SJSA1 (cell line): ENCODE results near the gene RUNX3. TPM values are rescaled to one million over a fixed set of nuclear protein-coding genes. Genes with fewer than 3 reads are reported as not detected.

Experiments used
- DNase-seq, 2 experiments: peaks; one replicate each; pipeline ENCODE4 v3.0.0-alpha.2; 2015 to 2020; ENCODE audit warnings: low spot score in 2 of 2, low read depth in 1 of 2
- H3K27ac ChIP-seq: fragments of 250-450 bp; sonication (Bioruptor Pico); 2 replicates; pipeline ENCODE4 v1.5.1; 2020; ENCODE audit warnings: mild to moderate bottlenecking, moderate library complexity
- H3K27me3 ChIP-seq: fragments of 250-450 bp; sonication (Bioruptor Pico); replicated peaks from 2 replicates; pipeline ENCODE4 v1.5.1; 2020; ENCODE audit warnings: mild to moderate bottlenecking, moderate library complexity
- H3K36me3 ChIP-seq: fragments of 250-450 bp; sonication (Bioruptor Pico); 2 replicates; pipeline ENCODE4 v1.5.1; 2020; ENCODE audit warnings: mild to moderate bottlenecking
- H3K4me1 ChIP-seq: fragments of 250-450 bp; sonication (Bioruptor Pico); replicated peaks from 2 replicates; pipeline ENCODE4 v1.6.1; 2021; ENCODE audit warnings: mild to moderate bottlenecking
- H3K4me3 ChIP-seq: fragments of 250-450 bp; sonication (Bioruptor Pico); 2 replicates; pipeline ENCODE4 v1.5.1; 2020; ENCODE audit warnings: mild to moderate bottlenecking
- H3K9me3 ChIP-seq: fragments of 250-450 bp; sonication (Bioruptor Pico); replicated peaks from 2 replicates; pipeline ENCODE4 v1.5.1; 2020; ENCODE audit warnings: mild to moderate bottlenecking
- total RNA-seq: library from RNA; depleted of rRNA; stranded (reverse); fragments of >200 nt; shearing (Covaris generic); gene quantifications from 2 replicates; pipeline ENCODE4 v1.2.3, GENCODE V29; 2014; rRNA removed

RUNX3 gene
- total RNA-seq, 1 experiment from 2014 or later: 8.8 TPM

DNA sequence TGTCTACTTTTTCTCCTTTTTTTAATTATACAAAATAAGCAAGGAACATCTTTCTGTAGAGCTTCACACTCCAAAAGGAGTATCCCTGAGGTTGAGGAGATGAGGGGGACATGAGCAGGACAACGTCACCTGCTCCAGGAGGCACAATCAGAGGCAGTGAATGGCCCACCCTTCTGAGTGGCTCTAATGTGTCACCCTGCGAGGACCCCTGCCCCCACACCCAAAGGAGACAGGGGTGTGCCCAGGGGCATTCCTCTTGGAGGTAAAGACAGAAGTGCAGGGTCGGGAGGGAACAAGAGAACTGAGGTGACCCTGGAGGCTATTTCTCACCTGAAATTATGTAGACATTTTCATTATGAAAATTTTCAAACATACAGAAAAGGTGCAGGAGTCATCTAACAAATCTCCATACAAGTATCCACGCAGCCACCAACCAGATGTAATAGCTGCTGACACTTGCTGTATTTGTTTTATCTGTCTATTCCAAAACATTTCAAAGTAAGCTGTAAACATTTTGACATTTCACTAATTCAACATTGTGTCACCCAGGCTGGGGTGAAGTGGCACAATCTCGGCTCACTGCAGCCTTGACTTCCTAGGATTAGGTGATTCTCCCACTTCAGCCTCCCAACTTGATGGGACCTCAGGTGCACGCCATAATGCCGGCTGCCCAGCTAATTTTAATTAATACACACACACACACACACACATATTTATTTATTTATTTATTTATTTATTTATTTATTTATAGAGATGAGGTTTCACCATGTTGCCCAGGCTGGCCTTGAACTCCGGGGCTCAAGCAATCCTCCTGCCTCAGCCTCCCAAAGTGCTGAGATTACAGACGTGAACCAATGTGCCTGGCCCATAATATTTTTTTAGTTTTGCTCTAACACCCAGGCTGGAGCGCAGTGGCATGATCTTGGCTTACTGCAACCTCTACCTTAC lies 70.7 kb downstream of the RUNX3 start:
- Histone ChIP-seq H3K27me3 (no peaks in the 10 kb centered on the region), H3K9me3 (no peaks in the 10 kb centered on the region), H3K27ac (no peak overlapping the region), H3K36me3 (no peaks in the 10 kb centered on the region), H3K4me3 (no peak overlapping the region), H3K4me1 (peaks cover 9% of the 10 kb centered on the region; the same call in 1 of the 2 replicates)
- DNase-seq: no peak

GRCh38 chr1:24858277-24858676 lies 71.8 kb downstream of the RUNX3 start:
- Histone ChIP-seq H3K36me3 (no peaks in the 10 kb centered on the region), H3K4me3 (no peak overlapping the region), H3K27me3 (no peaks in the 10 kb centered on the region), H3K4me1 (peaks cover 5% of the 10 kb centered on the region; the same call in 1 of the 2 replicates), H3K9me3 (no peaks in the 10 kb centered on the region), H3K27ac (no peak overlapping the region)
- no peak for DNase-seq

DNA sequence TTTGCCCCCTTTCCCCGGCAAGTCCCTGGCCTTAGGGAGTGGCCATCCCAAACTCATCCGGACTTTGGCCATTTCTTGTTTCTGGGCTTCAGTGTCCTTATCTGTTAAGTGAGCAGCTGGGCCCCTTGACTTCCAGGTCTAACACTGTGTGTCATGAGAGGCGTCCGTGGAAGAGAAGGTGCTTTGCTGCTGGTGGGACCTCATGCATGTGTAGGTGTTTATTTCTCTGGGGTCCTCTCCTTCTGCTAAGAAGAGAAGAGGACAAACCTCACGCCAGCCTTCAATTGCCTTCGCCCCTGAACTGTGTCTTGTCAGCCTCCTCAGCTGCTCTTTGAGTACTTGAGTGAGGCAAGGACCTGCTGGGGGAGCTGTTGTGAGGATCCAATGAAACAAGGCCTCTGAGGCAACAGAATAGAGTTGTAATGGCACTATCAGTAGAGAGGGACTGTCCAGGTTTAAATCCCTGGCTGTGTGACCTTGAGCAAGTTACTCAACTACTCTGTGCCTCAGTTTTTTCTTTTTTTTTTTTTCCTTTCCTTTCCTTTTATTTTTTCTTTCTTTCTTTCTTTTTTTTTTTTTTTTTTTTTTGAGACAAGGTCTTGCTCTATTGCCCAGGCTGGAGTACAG lies 72.5 kb downstream of the RUNX3 start:
- H3K27ac ChIP-seq: no peak overlapping the region
- no peak for DNase-seq
- H3K9me3 ChIP-seq: no peaks in the 10 kb centered on the region
- no peaks in the 10 kb centered on the region for H3K36me3 ChIP-seq
- H3K27me3 ChIP-seq: no peaks in the 10 kb centered on the region
- peaks cover 4% of the 10 kb centered on the region; the same call in 1 of the 2 replicates for H3K4me1 ChIP-seq
- H3K4me3 ChIP-seq: no peak overlapping the region

DNA sequence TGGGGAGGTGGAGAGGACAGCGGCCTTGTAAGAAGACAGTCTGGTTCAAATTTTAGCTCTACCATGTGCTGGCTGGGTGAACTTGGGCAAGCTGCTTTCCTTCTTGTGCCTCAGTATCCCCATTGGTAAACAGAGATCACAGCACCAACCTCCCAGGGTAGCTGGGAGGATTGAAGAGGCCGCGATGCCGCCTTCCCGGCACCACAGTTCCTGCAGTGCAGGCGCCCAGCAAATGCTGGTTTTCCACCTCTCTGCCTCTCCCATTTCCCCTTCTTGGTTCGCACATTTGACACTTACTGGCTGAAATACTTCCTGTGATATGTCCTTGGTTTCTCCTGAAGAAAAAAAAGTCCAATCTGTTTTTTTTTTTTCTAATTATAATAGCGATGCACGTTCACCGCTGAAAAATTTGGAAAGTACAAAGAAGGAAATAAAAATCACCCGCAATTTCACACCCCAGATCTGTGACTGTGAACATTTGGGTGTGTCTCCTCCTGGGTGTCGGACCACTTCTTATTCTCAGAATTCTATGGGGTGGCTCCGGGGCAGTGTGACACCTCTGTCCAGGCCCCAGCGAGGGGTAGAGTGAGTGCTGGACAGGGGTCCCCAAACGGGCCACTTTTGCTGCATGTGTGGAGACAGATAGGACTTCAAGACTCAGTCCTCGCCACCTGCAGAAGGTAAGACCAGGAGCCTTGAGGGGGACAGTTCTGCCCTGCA lies 73.1 kb downstream of the RUNX3 start:
- Histone ChIP-seq H3K9me3 (no peaks in the 10 kb centered on the region), H3K27me3 (no peaks in the 10 kb centered on the region), H3K4me1 (no peaks in the 10 kb centered on the region), H3K36me3 (no peaks in the 10 kb centered on the region), H3K4me3 (no peak overlapping the region), H3K27ac (no peak overlapping the region)
- no peak for DNase-seq

GRCh38 chr1:24855474-24855873 lies 74.6 kb downstream of the RUNX3 start:
- Histone ChIP-seq H3K27me3 (no peaks in the 10 kb centered on the region), H3K4me1 (no peaks in the 10 kb centered on the region; the same call in 1 of the 2 replicates), H3K27ac (no peak overlapping the region), H3K36me3 (no peaks in the 10 kb centered on the region), H3K9me3 (no peaks in the 10 kb centered on the region), H3K4me3 (no peak overlapping the region)
- no peak for DNase-seq

DNA sequence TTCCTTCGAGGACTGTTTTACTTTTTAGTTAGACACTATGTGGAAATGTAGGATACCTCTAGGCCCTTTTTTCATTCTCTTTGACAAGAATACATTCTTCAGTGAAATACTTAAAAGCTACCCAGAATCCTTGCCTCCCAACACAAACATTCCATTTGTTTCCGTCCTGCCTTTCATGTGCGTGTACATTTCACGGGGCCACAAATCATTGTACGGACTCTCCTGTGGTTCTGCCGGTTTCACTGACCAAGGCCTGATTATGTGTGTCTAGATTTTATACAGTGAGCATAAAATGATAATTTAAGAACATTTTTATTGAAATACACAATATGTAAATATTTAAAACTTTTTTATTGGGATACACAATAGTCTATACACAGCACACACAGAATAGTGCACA lies 76.4 kb downstream of the RUNX3 start:
- DNase-seq: peak in 1 of 2 experiments; percentile 18
- Histone ChIP-seq H3K36me3 (no peaks in the 10 kb centered on the region), H3K4me1 (peaks cover under 1% of the 10 kb centered on the region), H3K27ac (no peak overlapping the region), H3K4me3 (no peak overlapping the region), H3K27me3 (no peaks in the 10 kb centered on the region), H3K9me3 (no peaks in the 10 kb centered on the region)

- no peak overlapping the region for H3K4me3 ChIP-seq
- H3K27me3 ChIP-seq: no peaks in the 10 kb centered on the region
- peaks cover 8% of the 10 kb centered on the region; the same call in 1 of the 2 replicates for H3K36me3 ChIP-seq
- no peaks in the 10 kb centered on the region for H3K9me3 ChIP-seq
- peaks cover 8% of the 10 kb centered on the region for H3K4me1 ChIP-seq
- peak in 1 of 2 experiments; percentile 33 for DNase-seq
- no peak overlapping the region for H3K27ac ChIP-seq
Observed at GRCh38 chr1:24850328-24850920, 79.7 kb downstream of the RUNX3 start.

DNA sequence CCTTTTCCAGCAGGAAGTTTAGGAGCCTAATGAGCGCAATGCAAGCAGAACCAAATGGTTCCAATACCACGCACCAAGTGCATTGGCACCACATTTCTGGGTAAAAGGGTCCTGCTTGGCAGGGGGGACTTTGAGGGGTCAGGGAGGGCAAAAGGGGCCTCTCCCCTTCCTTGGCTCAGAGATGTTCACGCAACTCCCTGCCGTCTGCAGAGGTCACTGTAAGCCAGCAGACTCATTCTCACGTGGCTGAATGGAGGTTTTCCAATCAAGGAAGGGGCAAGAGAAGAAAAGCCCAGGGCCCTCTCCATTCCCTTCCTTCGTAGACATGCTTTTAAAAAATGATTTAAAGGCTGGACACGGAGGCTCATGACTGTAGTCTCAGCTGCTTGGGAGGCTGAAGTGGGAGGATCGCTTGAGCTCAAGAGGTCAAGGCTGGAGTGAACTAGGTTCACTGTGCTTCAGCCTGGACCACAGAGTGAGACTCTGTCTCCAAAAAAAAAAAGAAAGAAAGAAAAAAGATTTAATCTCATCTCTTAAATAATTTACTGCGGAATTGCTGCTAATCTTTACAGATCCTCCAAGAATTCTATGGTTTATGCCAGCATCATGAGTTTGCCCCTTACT lies 80.3 kb downstream of the RUNX3 start:
- Histone ChIP-seq H3K4me3 (no peak overlapping the region), H3K4me1 (peaks cover 8% of the 10 kb centered on the region), H3K36me3 (peaks cover 11% of the 10 kb centered on the region; the same call in 1 of the 2 replicates), H3K27me3 (no peaks in the 10 kb centered on the region), H3K27ac (no peak overlapping the region), H3K9me3 (no peaks in the 10 kb centered on the region)
- DNase-seq: peak; percentile 43 to 44

Other genes with a start within 250 kb of the RUNX3 start
- gene CLIC4, start 184.8 kb downstream of the RUNX3 start, total RNA-seq: 381 and 457 TPM in 2 replicates